ENCODE results near the gene AGAP1.

AGAP1 gene

DNA sequence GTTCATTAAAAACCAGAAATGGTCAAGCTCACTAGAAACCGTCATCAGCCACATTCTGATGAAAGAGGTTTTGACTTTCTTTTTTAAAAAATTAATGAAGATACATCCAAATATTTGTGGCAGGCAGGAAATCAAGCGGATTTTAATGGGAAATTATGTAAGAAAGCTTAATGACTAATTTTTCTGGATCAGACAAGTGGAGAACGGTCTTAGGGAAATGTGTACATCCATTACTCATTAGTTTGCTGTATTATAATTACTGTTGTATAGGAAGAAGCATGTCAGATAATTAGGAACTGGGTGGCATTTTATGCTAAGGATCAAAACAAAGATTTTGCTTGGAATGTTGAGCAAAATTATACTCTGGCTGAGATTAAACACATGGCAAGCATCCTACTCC is 39.4 kb downstream of the AGAP1 start:
- peak; percentile 32 for DNase-seq (ENCODE audit: low read depth)

DNA sequence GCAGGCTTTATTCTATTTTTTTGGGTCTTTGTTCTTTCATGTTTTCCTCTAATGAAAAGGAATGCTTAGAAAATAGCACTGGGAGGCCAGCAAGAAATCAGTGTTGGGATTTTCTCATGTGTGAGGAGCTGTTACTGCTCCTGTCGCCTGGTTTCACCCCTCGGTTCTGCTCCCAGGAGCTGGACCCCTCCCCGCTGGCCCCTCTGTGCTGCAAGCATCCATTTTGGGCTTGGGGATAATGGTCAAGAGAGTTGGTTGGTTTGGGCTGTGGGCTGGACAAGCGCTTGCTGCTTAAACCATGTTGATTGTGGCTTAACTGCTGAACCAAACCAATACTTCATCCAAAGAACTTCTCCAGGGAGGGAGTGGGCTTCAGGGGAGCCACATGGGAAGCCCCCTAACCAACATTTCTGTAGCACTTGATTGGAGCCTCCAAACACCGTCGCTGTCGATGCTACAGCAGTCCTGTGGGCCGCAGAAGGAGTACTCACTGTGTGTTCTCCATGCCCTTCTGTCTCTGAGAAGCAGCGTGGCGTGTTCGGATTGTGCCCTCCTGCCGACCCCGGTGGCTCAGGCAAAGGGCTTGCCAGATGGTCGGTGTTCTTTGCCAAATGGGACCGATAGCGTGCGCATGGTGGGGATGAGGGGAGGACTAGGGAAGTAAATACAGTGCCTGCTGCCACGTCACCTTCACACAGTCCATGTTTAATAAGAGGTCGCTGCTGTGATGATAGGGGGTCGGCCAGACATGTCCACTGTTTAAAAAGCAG is 40.0 kb downstream of the AGAP1 start:
- no peak for DNase-seq (ENCODE audit: low read depth)

DNA sequence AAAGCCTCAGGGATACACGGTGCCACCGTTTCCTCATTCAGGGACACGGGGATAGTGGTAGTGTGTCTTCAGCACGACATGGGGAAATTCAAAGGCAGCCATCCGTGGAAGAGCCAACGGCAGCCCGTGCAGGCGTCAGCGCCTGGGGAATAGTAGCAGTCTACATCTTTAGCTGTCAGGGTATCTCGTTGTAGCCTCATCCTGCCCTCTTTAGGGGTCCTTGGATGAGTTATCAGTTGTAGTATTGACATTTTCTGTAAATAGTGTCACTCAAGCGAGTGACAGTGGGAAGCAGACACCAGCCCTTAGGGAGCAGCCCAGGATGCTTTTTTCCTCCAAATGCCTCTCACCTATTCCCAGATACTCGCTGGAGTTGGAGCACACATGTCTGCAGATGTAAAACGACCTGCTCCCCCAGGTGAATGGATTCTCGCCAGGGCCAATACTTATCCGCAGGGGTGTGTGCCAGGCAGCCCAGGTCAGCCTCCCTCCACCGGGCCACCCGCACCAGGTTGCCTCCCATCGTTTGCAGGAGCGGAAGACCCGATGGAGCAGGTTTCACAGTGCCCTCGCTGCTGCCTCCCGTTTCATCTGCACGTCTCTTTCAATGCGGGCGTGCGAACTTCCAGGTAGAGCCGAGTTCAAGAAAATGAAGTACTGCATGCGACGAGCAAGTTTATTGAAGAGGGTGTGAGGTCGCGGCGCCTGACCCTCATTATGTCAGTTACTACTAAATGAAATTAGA is 41.0 kb downstream of the AGAP1 start:
- DNase-seq (ENCODE audit: low read depth) = no peak

DNA sequence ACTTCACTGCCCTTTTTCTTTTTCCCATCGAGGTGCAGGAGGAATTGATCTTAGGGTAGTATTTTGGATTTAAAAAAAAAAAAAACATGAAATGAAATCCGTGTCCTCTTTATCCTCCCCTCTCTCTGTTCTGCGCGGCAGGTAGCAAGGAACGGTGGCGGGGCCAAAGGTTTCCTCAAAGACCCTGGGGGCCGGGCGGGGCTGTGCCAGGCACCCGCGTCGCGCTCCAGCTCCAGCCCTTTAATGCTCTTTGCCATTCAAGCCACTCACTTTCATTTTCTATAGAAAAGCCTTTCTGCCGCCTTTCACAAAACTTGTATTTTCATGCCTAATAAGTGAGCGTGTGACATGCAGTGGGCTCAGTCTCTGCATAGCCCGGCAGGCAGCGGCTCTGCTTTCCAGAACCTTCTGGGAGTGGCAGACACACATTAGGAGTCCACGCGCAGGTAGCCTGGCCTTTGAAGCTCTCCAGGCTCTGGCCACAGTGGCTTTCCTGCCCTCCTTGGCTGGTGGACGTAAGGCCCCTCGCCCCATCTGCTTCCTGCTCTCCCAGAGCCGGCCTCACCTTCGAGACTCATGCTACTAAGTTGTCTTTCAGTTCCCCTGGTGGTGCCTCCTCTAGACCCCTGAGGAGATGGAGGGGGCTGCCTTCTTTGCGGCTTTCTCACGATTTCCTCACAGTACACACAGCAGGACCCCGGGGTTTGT is 41.7 kb downstream of the AGAP1 start:
- no peak for DNase-seq (ENCODE audit: low read depth)

DNA sequence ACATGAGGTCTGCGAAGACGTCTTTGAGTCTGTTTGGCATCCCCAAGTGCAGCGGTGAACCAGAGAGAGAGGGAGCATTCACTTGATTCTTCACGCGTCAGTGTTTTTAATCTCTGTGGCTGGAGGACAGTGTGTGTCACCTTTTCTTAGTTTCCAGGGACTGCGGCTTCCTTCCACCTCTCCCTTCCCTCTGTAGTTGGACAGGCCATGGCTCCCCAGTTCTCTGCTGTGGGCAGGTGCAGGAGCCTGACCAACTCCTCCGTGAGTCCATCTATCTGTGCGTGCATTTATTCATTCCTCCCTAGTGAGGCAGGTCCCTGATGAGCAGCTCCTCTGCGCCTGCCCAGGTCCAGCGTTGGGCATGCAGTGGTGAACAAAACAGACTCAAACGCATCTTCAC is 42.9 kb downstream of the AGAP1 start:
- no peak for DNase-seq (ENCODE audit: low read depth)

DNA sequence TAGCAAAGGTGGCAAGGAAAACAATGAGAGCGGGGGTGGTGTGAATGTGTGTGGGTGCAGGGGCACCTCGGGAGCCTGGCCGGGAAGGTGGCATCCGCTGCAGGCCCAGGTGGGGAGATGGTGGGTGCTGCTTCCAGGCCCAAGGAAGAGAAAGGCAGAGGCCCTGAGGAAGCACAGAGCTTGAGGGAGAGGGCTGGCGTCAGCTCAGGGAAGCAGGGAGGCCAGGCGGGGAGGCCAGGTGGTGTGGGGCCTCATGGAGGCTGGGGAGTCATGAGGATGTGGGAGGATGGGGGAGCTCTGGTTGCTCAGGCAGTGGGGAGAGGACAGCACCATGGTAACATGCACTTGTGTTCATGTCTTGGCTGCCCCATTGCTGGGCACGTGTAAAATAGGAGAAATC is 43.3 kb downstream of the AGAP1 start:
- no peak for DNase-seq (ENCODE audit: low read depth)

DNA sequence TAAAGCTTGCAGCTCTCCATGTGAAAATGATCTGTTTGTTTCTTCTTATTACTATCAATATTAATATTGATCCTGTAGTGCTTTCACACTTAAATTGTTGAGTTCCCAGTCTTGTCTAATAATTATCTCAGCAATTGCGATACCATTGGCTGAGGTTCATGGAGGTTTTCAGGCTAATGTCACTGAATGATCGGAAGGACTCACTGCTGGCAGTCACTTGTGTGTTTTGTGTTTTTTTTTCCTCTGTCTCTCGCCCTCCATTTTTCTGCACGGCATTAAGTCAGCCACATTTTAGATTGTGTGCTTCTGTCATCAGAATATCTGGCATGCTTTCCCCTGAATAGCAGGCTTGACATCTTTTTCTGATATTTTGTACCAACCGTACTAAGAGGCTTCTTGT is 43.7 kb downstream of the AGAP1 start:
- no peak for DNase-seq (ENCODE audit: low read depth)

DNA sequence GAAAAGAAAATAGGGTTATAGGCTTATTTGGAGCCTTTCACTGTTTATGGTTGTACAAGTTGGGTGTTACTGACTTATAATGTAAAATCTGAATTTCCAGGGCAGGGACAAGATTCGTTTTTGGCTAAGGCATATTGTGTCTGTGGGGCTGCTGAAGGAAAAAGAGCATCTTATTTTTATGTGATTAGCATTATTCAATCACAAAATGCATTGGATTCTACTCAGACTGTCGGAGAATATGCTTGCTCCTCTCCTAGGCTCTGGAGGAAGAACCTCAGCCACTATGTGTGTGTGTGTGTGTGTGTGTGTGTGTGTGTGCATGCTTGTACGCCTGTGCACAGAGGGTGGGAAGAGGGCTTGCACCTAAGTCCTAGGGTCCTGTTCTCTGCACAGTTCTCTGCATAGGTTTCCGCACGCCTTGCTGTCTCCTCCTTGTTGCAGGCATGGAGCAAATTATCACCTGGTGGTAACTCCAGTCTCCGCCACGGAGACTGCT is 44.3 kb downstream of the AGAP1 start:
- no peak for DNase-seq (ENCODE audit: low read depth)

DNA sequence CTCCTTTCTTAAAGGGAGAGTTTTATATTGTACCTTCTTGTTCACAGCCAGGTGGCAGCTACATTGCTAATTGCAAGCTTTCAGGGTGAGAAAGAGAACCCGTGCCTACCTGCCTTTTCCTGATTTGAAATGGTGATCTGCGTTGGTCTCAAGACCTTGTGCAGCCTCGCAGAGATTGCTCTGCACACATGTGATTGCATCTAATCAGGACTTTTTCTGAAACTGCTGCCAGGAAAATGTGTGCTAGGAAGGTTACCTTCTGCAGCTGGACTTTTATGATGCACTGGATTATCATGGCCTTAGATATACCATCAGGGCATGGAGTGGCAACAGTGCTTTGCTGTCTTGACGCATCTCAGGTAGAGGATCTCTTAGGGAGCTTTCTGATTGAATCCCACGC is 45.1 kb downstream of the AGAP1 start:
- no peak for DNase-seq (ENCODE audit: low read depth)

DNA sequence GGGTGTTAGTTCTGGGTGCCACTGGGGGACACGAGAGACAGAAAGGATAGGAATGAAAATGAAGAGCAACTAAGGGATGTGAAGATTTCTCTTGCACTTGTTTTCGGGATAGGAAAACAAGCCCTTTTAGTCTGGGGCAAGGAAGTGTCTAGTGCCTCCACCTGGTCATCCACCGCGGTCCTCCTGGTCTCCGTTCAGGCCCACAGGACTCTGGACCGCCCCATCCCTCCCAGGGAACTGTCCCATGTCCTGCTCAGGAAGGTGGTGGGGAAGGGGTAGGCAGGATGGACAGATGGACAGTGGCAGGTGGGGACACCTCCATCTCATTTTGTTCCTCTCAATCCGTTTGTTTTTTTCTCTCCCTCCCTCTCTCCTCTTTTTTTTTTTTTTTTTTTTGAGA is 45.9 kb downstream of the AGAP1 start:
- no peak for DNase-seq (ENCODE audit: low read depth)

DNA sequence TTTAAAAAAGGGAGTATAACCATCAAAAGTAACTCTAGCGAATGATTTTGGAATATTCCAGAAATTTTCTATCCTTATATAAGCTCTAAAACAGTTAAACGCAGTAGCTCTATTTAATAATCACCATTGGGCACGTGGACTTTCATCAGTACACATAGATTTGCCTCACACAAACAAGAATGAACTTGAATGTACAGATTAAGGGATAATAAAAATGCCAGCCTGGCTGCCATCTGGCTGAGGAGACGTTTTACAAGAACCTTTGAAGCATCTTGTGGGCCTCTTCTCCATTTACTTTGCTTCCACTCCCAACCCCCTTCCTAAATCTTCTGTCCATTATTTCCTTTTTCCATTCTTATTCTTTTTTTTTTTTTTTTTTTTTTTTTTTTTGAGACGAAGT is 47.2 kb downstream of the AGAP1 start:
- DNase-seq (ENCODE audit: low read depth) = no peak

DNA sequence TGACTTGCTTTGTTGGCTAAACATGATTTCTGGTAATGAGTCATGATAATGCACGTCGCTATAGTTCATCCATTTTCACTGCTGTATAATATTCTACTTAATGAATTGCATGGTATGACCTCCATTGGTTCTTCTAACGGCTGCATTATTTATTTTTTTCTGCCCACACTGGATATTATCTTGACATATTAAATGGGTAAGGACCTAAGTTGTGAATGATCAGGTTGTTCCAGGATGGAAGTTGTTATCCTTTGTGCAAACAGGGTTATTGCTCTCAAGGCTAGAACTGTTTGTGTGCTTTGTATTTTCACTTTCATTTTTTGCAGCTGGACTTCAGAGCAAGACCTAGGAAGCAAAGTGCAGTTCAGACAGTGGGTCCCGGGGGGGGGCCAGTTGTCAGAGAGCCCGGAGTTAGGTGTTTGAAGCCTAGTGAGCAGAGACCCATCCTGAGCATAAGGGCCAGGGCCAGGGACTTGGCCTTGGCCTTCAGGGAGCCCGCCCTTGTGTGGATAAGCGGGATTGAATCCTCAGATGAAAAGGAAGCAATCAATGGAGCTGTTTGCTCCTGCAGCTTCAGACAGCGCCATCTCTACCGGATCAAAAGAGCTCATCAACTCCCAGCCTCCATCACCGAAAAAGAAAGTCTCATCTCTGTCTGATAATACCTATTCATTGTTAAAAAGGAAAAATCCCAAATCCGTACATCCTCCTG is 48.2 kb downstream of the AGAP1 start:
- DNase-seq (ENCODE audit: low read depth) = no peak

DNA sequence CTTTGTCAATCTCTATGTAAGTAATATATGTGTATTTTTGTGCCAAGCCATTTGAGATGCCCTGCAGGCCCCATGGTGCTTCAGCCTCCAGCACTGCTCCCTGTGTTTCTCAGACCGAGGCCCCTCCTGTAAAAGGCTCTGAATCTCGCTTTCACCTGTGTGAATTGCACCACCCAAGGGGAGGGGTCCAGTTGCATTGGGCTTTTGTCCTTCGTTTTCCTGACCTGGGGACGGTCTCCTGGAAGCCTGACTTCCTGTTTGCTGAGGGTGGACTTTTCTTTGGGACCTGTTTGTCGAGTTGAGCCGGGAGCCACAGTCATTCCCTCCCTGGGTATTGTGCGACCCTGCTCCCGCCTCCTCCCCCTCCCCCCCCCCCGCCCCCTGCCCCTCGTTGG is 48.9 kb downstream of the AGAP1 start:
- no peak for DNase-seq (ENCODE audit: low read depth)

DNA sequence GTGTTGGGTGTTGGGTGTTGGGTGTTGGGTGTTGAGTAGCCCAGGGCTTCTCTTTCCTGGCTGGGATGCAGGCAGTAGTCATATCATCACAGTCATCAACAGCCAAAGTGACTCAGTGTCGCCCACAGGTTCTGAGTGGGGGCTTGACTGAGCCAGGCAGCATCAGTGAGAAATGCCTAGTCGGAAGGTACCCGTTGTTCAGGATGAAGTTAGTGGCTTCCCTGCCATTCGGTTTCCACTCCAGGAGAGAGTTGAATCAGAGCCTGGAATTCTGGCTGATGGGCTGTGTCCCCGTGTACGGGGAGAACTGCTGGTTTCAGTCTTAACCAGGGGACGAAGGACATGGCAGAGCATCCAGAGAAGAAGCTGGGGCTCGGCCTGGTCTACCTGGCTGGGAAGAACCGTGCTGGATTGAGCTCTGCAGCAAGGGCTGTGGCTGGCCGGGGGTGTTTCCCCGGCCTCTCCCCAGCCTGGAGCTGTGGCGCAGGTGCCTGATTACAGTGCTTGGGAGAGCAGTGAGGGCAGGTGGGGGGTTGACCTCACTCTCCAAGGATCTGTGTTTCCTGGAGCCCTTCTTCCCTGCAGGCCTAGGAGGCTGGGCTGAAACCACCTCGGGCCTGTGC is 49.4 kb downstream of the AGAP1 start:
- DNase-seq (ENCODE audit: low read depth) = peak; percentile 25

DNA sequence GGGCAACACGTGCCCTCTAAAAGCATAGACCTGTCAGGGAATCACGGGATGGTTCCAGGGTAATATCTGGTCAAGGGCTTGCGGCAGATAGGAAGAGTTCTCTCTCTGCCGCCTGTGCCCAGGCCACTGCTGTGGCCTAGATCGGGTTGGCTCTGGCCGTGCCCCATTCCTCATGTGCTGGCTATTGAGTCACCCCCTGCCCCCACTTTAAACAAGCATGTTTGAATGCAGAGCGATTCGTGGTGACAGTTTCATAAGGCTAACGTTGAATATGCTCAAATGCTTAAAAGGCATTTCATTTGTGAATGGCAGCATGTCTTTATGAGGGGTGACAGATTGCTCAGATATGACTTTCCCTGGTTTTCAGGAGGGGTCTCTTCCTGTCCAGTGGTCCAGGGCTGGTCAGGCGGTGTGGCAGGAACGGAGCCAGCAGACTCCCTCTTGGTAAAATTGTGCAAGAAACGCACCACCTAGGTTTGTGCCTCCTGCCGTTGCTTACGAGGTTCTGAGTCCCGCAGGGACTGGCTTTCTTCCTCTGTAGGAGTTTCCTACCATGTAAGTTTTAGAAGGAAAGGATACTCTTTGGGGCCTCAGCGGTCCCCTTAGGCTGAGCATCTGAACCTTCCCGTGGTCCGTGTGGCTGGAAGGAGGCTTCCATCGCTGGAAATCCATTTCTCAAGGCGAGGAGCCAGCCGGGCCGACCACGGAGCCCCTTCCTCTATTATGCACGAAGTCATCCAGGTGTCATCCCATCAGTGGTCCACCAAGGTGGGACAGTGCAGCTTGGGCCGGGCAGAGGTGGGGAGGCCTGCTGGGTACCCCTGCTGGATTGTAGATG is 50.2 kb downstream of the AGAP1 start:
- DNase-seq (ENCODE audit: low read depth) = no peak

DNA sequence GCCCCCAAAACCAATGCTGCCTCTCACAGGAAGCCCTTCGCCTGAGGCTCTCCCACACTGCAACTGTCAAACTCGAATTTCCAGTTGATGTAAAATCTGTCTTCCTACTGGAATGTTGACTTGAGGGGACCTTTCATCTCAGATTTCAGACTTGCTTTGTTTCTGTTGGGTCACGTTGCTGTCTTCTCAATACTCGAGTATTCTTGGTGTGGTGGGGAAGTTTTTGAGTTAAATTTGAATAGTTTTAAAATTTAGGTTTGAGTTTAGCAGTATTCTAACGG is 50.8 kb downstream of the AGAP1 start:
- DNase-seq (ENCODE audit: low read depth) = no peak

DNA sequence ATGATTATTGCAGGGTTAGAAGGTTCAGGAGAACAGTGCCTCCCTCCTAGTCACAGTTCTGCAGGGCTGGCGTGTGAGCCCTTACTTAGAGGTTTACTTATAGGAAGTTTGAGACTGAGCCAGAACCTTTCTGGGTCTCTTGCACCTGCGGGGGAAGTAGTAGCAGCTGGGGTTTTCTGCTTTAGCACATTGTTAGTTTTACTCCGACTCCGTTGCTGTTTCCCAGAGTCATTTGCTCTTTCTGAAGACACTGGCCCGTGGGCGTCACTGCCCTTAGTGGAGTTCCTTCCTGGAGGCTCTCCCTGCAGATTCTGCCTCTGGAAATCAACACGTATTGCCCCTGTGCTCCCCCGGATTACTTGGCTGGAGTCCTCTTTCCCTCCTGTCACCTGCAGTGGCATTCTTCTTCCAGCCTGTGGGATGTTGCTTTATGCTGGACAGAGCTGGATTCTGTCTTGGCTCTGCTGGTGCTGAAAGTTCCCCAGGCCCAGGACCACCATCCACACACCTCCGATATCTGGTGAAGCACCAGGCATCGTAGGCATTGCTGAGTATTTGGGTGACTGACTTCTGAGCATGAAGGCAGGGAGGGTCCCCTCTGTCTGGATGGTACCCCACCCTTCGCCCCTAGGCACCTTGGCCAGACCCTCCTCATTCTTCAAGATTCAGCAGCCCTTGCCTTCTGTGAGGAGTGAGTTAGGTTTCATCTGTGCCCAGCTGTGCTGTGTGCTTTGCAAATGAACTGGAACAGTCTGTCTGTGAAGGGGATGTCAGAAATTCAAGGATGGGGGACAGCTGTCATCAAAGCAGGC is 51.7 kb downstream of the AGAP1 start:
- no peak for DNase-seq (ENCODE audit: low read depth)

DNA sequence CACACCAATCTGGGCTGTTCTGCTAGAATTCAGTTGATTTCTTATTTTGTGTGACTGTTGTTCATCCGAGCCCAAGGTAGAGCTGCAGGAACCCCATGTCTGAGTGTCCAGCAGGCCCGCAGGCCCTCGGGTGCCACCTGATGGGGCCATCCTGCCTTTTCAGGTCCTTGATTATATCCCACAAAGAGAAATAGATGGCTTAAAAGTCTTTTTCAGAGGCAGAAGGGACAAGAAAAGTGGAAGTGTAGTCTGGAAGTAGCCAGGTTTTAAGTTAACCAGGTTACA is 52.2 kb downstream of the AGAP1 start:
- no peak for DNase-seq (ENCODE audit: low read depth)

DNA sequence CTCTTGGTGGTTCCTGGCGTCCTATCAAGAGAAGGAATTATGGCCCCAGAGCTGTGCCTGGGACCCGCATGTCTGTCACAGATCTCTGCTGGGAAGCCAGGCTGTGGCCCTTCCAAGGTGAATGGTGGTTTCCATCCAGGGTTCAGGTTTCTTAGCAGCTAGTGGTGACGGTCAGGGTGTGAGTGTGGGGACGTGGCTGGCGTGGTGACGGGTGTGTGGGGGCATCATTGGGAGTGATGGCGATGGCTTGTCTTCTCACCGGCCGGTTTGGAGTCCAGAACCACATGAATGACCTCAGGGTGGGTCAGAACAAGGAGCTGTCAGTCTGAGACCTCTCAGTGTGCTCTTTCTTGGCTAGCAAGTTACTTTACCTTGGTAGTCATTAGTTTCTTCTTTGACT is 52.6 kb downstream of the AGAP1 start:
- DNase-seq (ENCODE audit: low read depth) = no peak

DNA sequence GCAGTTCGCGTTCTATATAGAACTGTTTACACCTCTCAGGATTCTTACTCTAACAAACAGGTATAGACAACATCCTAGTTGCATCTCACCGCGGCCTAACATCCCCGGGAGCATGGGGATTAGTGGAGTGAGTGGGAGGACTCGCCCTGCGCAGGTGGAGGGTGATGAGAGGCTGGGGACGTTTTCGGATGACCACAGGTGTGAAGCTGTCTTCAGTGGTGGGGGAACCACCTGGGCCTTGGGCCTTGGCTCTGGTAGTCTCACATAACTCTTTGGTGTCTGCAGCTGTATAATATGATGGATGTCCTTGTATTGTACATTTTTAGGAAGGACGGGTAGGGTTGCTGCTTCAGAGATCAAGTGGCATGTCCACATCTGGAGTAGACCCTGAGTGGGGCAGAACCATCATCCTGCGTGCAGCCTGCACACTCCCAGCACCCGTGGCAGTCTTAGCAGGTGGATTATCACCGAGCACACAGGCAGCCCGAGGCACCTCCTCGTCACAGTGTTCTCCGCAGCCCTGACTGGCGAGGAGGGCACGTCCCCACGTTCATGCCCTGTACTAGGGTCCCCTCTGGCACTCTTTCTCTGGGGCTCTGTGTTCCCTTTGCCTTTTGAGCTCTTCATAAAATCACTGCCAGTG is 56.0 kb downstream of the AGAP1 start:
- DNase-seq (ENCODE audit: low read depth) = no peak

All from EH (cell line).